Adrenal gland (tissue), 12 donors: ENCODE measurements around the gene SERPINA1. TPM values are rescaled to one million over a fixed set of nuclear protein-coding genes. Genes with fewer than 3 reads are reported as not detected.
A peak's percentile ranks its signal among the peaks of the same experiment; 100 is the strongest.

Source experiments
- DNase-seq, 7 donors: peaks; one replicate each; pipeline ENCODE4 v3.0.0-alpha.2; 2019 to 2020
- H3K27ac ChIP-seq, 5 donors: fragments of 200-600 bp; sonication (generic) in 4 of 5; 1 replicate in 3 of 5; 2 replicates in 2 of 5; pipeline versions ENCODE4 v1.5.1 to v1.8.0; 2016 to 2020; ENCODE audit warnings: mild to moderate bottlenecking in 1 of 5
- H3K27me3 ChIP-seq: fragments of 200-600 bp; 2 replicates; pipeline ENCODE4 v1.8.0; 2021
- H3K36me3 ChIP-seq, 2 donors: fragments of 200-600 bp; replicated peaks in 1 of 2; 1 replicate in 1 of 2; 2 replicates in 1 of 2; pipeline versions ENCODE4 v1.5.1 to v1.8.0; 2018 to 2022
- H3K4me1 ChIP-seq, 2 donors: fragments of 200-600 bp; replicated peaks in 1 of 2; 1 replicate in 1 of 2; 2 replicates in 1 of 2; pipeline versions ENCODE4 v1.5.1 to v1.8.0; 2018 to 2021
- H3K4me3 ChIP-seq, 4 donors: fragments of 200-600 bp; sonication (generic) in 3 of 4; one replicate each; pipeline ENCODE4 v1.5.1; 2016 to 2018
- H3K9me3 ChIP-seq, 3 donors: fragments of 200-600 bp; sonication (generic) in 1 of 3; replicated peaks in 1 of 3; 1 replicate in 2 of 3; 2 replicates in 1 of 3; pipeline versions ENCODE4 v1.5.1 to v1.8.0; 2016 to 2021
- CTCF ChIP-seq, 6 experiments: fragments of 450-650 bp in 4 of 6; fragments of 200-600 bp in 2 of 6; sonication (generic) in 1 of 6; IDR thresholded peaks; 1 replicate in 5 of 6; 2 replicates in 1 of 6; pipeline versions ENCODE4 v1.5.1 to v1.8.0; 2016 to 2021; ENCODE audit warnings: antibody characterized with exemption in 6 of 6, mild to moderate bottlenecking in 2 of 6, moderate library complexity in 1 of 6
- POLR2A ChIP-seq, 2 donors: fragments of 450-650 bp; IDR thresholded peaks; one replicate each; pipeline ENCODE4 v1.6.1; 2017; ENCODE audit warnings: antibody characterized with exemption in 2 of 2, mild to moderate bottlenecking in 2 of 2, moderate library complexity in 1 of 2
- WGBS, 4 donors: extraction: QIAGEN DNeasy Blood & Tissue Kit in 2 of 4; methylation state at CpG; one replicate each; pipeline versions ENCODE4 v1.1.5 to v1.1.7; 2013 to 2017; 5-methylcytosine and 5-hydroxymethylcytosine counted together
- intact Hi-C, 2 donors: fragments of 100-400 bp; cut with DNase I; formaldehyde crosslinking; loops; one replicate each; pipeline versions ENCODE4 v1.14.1 to v1.15.0; 2022 to 2023
- polyA plus RNA-seq, 3 donors: library from polyadenylated mRNA; stranded (reverse); fragments of 200-250 nt in 2 of 3; fragments of 350-450 nt in 1 of 3; fragmentation: Illumina TruSeq in 1 of 3; extraction: RNeasy Lipid Tissue Mini Kit (QIAGEN cat#74804) in 1 of 3; gene quantifications; one replicate each; pipeline ENCODE4 v1.2.3, GENCODE V29; 2013 to 2014
- total RNA-seq, 9 donors: library from RNA; depleted of rRNA in 4 of 9; stranded (reverse); fragments of >200 nt in 4 of 9; fragments of 120-200 nt in 1 of 9; fragmentation: NEBNext Ultra II Directional in 1 of 9; extraction: Animal tissue kit (Norgen Biotek cat#: 25700) in 1 of 9; gene quantifications; one replicate each; pipeline versions ENCODE4 v1.1.0 to v1.2.4, GENCODE V29; 2013 to 2023
- donor health status: healthy with polysubstance abuse.
- donor health status: Bipolar disorder and iron deficiency.
- donor health status: DM: yes; HTN: yes; CAD: no.
- donor health status: DM: no; HTN: no; CAD: no.
- donor health status: DM: no; HTN: no; CAD: no.
- donor health status: DM: yes; HTN: yes; CAD: no.

SERPINA1 gene
- total and polyA plus RNA-seq, 12 donors = 1.6 to 60.1 (median 13.9) TPM

DNA sequence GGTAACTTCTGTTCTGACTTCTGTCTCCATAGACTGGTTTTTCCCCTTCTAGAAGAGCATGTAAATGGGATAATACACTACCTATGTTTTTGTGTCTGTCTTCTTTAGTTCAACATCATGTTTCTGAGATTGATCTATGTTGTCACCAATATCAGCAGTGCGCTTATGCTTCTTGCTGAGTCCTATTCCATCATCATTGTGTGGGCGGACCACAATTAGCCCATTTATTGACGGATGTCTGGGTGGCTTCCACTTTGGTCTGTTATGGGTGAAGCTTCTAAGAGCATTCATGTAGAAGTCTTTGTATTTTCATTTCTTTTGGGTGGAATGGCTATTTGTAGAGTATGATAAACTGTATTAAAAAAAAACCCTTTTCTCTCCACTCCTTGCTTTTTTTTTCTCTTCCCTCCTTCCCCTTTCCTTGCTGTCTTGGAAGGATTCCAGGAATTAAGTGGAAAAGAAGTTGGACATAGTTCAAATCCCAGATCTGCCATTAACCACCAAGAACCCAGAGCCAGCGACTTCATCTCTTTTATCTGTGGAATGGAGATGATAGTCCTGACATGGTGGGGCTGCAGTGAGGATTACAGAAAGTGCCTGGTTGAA lies 7.0 kb upstream of the SERPINA1 start:
- Histone ChIP-seq H3K4me1 (no peaks in the 10 kb centered on the region), H3K4me3 (no peak overlapping the region), H3K9me3 (no peaks in the 10 kb centered on the region), H3K36me3 (no peaks in the 10 kb centered on the region), H3K27me3 (no peaks in the 10 kb centered on the region), H3K27ac (no peak overlapping the region)
- 76 to 82% (median 78%) methylated on average over 4 of the region's 4 CpGs for WGBS, 4 donors
- TF ChIP-seq POLR2A (IDR thresholded peaks at IDR 0.05) (no peak), CTCF (IDR thresholded peaks at IDR 0.05) (no peak)
- DNase-seq = no peak
- intact Hi-C loops = no loop called here

DNA sequence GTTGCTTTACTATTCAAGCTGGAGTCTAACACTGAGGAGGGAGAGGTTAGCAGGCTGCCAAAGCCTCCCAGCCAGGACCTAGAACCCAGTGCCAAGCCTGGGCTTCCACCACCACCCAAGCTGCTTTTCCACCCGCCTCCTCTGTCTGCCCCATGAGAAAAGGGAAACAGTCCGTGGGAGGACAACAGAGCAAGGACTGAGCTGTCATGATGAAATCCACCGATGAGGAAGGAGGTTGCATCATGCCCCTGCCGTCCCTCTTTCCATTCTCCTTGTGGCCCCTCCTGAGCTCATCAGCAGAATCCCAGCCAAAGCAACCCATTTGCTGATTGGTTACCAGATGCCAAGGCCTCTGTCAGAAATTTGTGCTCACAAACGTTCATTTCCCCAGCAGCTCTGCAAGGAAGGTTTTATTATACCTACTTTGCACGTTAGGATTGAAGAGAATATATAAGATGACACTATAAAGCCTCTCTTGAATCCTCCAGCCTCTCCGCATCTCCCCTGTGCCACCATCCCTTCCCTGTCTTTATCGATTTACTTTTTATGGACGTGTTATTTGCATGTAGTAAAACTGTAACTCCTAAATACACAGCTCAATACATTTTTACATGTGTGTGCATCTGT lies 6.3 kb upstream of the SERPINA1 start:
- Histone ChIP-seq H3K4me1 (no peaks in the 10 kb centered on the region), H3K9me3 (no peaks in the 10 kb centered on the region), H3K27me3 (peaks cover 3% of the 10 kb centered on the region), H3K27ac (peak overlapping the region in 1 of 5 donors; percentile 69), H3K4me3 (no peak overlapping the region), H3K36me3 (no peaks in the 10 kb centered on the region)
- DNase-seq = peak in 6 of 7 donors; percentile 31 to 76 (median 52)
- TF ChIP-seq POLR2A (IDR thresholded peaks at IDR 0.05) (no peak), CTCF (IDR thresholded peaks at IDR 0.05) (no peak)
- 52 to 68% (median 58%) methylated on average over 9 of the region's 9 CpGs for WGBS, 4 donors
- intact Hi-C loops = no loop called here

DNA sequence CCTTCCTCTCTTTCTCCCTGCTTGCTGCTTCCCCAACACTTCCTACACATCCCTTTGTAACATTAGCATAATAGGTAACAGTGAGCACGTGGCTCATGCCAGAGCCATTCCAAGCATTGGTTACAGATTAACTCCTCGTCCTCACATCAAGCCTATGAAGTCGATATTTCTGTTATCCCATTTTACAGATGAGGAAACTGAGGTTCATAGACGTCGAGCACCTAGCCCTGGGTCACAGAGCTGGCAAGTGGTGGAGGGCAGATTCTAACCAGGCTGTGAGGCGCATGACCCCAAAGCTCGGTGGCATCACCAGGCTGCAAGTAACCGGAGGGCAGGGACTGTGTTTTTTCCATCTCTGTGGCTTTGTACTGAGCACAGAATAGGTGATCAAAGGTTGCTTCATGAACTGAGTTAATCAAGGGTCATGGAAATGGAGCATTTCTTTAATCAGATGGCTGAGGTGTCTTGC lies 5.7 kb upstream of the SERPINA1 start:
- Histone ChIP-seq H3K4me1 (no peaks in the 10 kb centered on the region), H3K27me3 (peaks cover 6% of the 10 kb centered on the region), H3K4me3 (no peak overlapping the region), H3K9me3 (no peaks in the 10 kb centered on the region), H3K36me3 (no peaks in the 10 kb centered on the region), H3K27ac (peak overlapping the region in 1 of 5 donors; percentile 69)
- no peak for TF ChIP-seq CTCF (IDR thresholded peaks at IDR 0.05)
- no peak for TF ChIP-seq POLR2A (IDR thresholded peaks at IDR 0.05)
- intact Hi-C loops = no loop called here
- 71 to 82% (median 74%) methylated on average over 8 of the region's 8 CpGs for WGBS, 4 donors
- DNase-seq = no peak

DNA sequence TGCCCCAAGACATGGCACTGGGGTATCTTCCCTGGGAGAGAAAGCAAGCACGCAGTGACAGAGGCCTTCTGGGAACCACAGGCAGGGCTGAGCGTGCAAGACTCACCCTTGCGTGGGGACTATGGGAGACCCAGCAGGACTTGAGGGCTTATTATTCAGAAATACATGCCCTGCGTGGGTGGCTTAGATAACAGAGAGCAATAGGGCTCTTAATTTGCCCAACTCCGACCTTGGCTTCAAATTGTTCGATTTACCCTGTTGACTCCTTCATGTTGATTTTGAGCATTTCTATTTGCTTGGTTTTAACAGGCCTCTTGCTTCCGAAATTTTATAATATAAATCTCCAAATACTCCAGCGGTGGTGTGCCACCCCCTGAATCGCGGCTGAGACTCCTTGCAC lies 5.1 kb upstream of the SERPINA1 start:
- H3K4me1 ChIP-seq = no peaks in the 10 kb centered on the region
- H3K36me3 ChIP-seq = no peaks in the 10 kb centered on the region
- intact Hi-C loops = no loop called here
- DNase-seq = no peak
- no peak for TF ChIP-seq CTCF (IDR thresholded peaks at IDR 0.05)
- no peak for TF ChIP-seq POLR2A (IDR thresholded peaks at IDR 0.05)
- H3K9me3 ChIP-seq = no peaks in the 10 kb centered on the region
- WGBS, 4 donors = 79 to 90% (median 85%) methylated on average over 10 of the region's 10 CpGs
- no peak overlapping the region for H3K27ac ChIP-seq
- no peak overlapping the region for H3K4me3 ChIP-seq
- peaks cover 6% of the 10 kb centered on the region for H3K27me3 ChIP-seq
